Stimulated activated CD8-positive, alpha-beta memory T cell treated with anti-CD3 and anti-CD28 coated beads, Interleukin-15, amount 100 ng/mL, for 4 hours (primary cell): ENCODE measurements around the gene AKR7A2.

Experiments
- DNase-seq, 2 donors: peaks; one replicate each; pipeline ENCODE4 v3.0.0-alpha.2; 2020; ENCODE audit warnings: low read depth in 2 of 2

Gene AKR7A2

DNA sequence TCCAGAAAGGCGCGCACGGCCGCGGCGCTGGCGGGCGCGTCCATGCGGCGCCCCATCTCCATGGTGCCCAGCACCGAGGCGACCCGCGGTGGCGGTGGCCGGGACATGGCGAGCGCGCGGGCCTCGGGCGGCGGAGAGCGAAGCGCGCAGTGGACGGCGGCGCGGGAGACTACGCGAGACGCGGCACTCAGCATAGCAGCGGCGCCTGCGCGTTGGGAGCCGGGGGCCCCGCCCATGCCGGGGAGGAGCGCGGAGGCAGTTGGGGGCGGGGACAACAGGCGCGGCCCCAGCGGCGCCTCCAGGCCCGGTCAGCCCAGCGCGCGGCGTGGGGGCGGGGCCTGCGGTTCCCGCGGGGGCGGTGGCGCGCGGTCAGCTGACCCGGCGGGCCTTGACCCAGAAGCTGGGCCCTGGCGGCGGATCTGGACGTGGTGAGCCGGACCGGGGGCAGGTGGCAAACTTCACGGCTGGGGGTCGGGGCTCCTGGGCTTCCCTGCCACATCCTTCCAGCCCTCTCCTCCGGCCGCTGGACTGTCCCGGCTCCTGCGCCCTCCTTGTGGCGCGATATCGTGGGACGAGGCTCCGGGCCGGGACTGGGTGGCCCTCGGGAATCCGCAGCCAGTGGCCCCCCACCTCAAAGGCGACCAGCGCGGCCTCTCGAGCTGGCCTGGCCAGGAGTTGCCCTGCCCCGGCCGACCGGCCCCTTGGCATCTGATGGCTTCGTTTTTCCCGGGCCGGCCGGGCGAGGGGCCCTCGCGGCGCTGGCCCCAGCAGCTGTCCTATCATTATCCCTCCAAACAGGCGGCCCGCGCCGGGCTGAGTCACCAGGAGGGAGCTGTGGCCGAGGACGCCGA lies at the start of gene AKR7A2, which contains the start of gene SLC66A1:
TSS of gene AKR7A2 (minus strand) at position 214 of the 851 bp plus-strand sequence. CDS start at position 194, 20 bp downstream.
TSS of gene SLC66A1 (plus strand) at position 396 of the 851 bp plus-strand sequence. CDS start 5,352 bp downstream, outside the sequence.
- peak; percentile 75 to 88 for DNase-seq

- no peak for DNase-seq
Measured at GRCh38 chr1:19360843-19361610, 49.1 kb upstream of the AKR7A2 start.

- DNase-seq, result no peak
Measured at GRCh38 chr1:19360432-19360831, 48.5 kb upstream of the AKR7A2 start.

GRCh38 chr1:19360016-19360415 lies 48.1 kb upstream of the AKR7A2 start:
- no peak for DNase-seq

GRCh38 chr1:19359357-19359756 lies 47.4 kb upstream of the AKR7A2 start:
- no peak for DNase-seq

- DNase-seq, result no peak
Measured at GRCh38 chr1:19358710-19359109, 46.8 kb upstream of the AKR7A2 start.

DNA sequence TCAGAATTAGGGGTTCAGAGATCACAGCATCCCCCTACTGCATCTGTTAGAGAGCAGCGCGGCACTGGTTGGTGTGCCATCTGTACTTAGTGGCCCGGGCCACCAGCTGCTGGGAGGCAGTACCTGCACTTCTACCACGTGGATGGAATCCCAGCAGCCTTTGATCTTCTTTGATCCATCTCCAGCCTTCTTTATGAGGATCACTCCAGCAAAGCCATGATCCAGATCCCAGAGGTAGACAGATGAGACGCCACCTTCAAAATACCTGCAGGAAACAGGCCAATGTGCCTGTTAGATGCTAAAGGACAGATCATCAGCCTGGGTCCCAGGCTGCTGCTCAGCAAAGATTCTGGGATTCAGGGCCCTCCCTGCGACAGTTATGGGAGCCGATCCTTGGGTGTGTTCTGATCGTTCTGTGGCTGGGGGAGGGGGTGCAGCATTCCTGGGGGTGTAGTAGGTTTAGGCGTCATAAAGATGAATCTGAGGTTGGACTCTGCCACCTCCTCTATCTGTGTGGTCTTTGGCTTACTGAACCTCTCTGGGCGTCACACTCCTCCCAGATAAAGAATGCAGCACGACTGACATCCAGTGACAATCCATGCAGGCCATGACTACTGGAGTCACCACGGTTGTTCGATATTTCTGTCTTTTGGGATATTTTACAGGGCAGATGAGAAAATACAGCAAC lies 45.5 kb upstream of the AKR7A2 start:
- no peak for DNase-seq

DNA sequence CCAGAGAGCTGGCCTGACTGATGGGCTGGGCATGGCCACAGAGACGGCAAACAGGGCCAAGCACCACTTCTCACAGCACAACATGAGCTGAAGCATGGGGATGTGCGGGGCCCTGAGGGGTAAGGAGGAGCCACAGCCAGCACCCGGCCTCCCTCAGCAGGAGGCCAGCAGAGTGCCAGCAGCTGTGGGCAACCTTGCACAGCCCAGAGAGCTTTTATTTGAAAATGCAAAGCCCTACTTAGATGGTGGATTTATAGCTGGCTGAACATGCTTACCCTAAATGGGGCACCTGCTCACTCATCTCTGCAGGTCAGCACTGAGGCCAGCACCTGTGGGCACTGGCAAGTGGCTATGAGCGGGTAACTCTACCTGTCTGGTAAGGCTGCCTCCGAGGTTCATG lies 44.3 kb upstream of the AKR7A2 start:
- DNase-seq, result no peak

GRCh38 chr1:19354531-19354981 lies 42.6 kb upstream of the AKR7A2 start:
- DNase-seq, result no peak

DNA sequence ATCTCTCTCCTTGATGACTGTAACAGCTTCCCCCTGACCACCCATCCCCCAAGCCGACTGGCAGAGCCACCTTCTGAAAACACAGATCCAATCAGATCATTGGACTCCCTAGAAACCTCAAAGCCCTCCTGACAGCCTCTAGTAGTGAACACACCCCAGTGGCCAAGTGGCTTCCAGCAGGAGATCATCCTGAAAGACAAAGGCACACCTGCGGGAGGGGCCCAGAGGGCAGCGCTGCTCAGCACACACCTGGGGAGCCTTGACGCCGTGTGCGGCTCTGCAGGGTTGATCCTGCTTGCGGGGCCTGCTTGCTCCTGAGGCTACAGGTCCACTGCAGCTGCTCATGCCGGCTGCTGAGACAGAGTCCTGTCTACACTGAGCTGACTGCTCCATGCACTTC lies 41.7 kb upstream of the AKR7A2 start:
- DNase-seq, result no peak

- DNase-seq, result no peak
Measured at GRCh38 chr1:19352839-19353238, 40.9 kb upstream of the AKR7A2 start.

DNA sequence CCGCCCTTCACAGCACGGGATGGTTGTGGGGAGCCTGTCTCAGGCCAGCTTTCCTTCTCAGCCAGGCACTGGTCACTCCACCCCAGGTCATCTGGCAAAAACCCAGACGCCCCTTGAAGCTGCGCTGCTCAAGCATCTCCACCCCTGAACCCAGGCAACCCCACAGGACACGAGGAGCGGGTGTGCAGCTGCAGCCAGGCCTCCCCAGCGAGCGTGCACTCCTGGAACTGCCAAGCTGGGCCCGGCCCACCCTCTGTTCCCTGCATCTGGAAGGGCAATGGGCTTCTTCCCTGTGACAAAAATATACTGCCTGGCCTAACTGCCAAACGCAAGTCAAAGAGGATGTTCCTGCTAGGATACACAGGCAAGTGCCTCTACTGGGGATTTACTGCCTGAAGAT lies 39.9 kb upstream of the AKR7A2 start:
- DNase-seq, result no peak

DNA sequence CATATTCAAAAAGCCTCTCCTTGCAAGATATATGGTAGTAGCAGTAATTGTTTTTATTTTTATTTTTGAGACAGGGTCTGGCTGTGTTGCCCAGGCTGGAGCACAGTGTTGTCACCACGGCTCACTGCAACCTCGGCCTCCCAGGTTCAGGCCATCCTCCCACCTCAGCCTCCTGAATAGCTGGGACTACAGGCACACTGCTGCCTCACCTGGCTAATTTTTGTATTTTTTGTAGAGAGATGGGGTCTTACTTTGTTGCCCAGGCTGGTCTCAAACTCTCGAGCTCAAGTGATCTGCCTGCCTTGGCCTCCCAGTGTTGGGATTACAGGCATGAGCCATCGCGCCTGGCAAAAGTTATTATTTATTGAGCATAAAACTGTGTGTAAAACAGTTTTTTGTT lies 38.6 kb upstream of the AKR7A2 start:
- DNase-seq, result no peak

- no peak for DNase-seq
Measured at GRCh38 chr1:19349999-19350398, 38.1 kb upstream of the AKR7A2 start.

DNA sequence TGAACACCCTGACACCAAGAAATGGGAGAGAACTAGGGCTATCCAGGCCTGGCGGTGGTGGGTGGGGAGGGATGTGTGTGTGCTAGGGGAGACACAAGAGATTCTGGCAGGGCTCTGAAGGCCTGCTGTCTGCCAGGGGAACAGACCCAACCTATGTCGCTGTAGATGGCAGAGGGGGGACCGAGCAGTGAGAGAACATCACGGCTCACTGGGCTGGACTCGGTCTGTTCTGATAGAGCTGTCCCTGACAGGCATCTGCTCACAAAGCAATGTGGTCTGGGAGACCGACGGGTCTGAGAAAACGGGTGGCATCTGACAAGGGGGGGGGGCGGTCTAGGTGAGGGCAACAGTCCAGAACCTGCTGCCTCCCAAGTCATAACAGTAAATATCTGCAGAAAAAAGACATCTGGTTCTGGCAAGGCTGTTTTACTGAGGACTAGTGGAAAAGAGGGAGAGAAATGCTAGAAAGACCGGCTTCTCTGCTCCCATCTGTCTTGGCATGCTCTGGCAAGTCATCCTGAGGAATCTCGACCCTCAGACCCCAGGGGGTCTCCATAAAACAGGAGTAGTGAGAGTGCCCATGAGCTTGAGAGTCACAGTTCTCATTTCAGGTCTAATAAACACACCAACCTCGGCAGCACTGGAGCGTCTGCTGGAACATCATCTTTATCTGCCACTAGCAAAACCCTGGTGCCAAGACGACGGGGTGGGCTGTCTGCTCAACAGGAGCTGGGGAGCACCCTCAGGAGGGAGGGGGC lies 36.7 kb upstream of the AKR7A2 start:
- no peak for DNase-seq

- DNase-seq, result no peak
Measured at GRCh38 chr1:19347533-19348172, 35.7 kb upstream of the AKR7A2 start.

DNA sequence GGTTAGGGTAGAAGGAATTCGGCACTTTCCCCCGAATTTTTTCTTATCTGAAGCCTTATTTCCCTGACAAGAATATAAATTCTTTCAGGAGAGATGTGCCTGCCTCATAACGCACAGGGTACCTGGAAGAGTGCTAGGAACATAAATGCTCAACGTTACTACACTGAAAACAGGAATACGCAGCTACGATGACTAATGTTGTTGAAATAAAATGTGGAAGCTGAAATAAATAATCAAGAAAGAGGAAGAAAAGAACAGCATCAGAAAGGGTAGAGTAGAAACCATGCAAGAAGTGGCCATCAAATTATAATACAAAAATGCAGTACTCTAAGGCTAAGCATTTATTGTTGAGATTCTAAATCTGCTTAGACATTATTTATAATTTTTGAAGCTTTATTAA lies 34.1 kb upstream of the AKR7A2 start:
- DNase-seq, result no peak

DNA sequence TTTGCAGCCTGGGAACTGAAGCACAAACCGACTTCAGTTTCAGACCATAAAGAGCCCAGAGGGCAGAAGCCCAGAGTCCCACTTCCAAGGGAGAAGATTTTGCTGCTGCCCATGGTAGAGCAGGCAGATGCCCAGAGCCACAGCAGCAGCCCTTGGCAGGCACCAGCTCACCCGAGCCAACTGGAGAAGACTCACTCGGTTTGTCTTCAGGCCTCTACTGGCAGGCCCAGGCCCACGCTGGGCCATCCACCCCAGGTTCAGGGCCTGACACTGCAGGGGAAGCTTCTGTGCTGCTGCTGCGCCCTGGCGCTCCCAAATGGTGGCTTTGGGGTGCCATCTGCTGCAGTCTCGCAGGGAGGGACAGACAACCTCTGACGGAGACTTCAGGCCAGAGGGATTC lies 33.4 kb upstream of the AKR7A2 start:
- DNase-seq, result no peak

- DNase-seq, result no peak
Measured at GRCh38 chr1:19344831-19345230, 32.9 kb upstream of the AKR7A2 start.

DNA sequence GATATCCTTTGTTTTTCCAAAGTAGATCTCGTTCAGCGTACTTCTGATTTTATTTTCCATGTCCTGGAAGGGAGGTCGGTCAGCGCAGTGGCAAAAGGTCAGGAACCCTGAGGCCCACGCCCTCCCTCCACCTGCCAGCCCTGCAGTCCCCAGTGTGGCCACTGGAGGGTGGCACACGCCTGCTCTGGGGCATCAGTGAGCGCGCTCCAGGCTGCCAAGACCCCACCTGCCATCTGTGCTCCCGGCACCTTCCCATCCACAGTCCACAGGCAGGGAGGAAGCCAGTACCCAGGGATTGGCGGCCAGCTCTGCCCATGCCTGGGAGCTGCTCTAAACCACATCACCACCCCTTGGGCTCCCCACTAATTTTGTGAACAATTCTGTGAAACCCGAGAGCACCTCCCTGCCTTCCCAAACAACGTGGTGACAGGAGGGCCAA lies 32.4 kb upstream of the AKR7A2 start:
- DNase-seq, result no peak
